Measurements from ENCODE around the gene SSTR4. TPM values are rescaled to one million over a fixed set of nuclear protein-coding genes. Genes with fewer than 3 reads are reported as not detected.

Gene SSTR4
- total RNA-seq, 2 donors from 2014 or later: not detected

DNA sequence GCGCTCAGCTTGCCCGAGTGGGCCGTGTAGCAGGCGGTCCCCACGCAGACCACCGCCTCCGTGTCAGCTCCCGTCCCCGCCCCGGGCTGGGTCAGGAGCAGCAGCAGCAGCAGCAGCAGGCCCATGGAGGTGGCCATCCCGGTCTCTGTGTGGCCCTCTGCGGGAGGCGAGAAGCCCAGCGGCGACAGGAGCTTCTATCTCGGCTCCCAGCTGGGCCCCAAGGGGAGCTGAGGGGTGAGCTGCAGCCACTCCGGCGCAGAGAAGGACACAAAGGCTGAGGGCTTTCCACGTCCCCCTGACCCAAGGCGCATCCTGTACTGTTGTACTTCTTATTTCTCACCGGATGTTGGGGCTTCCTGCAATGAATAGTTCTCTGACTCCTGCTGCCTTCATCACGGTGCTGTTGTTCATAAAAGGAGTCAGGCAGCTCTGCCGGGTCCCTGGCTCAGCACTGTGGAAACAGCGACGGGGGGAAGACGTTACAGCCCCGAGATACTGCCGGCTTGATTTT, 51.0 kb downstream of the SSTR4 start, which contains the start of gene CD93:
Gene CD93, minus strand, starts transcription at position 269 of the 511 bp plus-strand sequence. Its CDS starts 132 bp downstream, at position 137.
- H3K27me3 ChIP-seq: no peaks in the 10 kb centered on the region
- no peaks in the 10 kb centered on the region for H3K9me3 ChIP-seq
- TF ChIP-seq, protein P1, sequence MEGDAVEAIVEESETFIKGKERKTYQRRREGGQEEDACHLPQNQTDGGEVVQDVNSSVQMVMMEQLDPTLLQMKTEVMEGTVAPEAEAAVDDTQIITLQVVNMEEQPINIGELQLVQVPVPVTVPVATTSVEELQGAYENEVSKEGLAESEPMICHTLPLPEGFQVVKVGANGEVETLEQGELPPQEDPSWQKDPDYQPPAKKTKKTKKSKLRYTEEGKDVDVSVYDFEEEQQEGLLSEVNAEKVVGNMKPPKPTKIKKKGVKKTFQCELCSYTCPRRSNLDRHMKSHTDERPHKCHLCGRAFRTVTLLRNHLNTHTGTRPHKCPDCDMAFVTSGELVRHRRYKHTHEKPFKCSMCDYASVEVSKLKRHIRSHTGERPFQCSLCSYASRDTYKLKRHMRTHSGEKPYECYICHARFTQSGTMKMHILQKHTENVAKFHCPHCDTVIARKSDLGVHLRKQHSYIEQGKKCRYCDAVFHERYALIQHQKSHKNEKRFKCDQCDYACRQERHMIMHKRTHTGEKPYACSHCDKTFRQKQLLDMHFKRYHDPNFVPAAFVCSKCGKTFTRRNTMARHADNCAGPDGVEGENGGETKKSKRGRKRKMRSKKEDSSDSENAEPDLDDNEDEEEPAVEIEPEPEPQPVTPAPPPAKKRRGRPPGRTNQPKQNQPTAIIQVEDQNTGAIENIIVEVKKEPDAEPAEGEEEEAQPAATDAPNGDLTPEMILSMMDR (IDR thresholded peaks at IDR 0.05): no peak
- H3K27ac ChIP-seq: peak within 1 kb of the TSS; percentile 86
- no peaks in the 10 kb centered on the region for H3K36me3 ChIP-seq
- H3K4me3 ChIP-seq: peak within 1 kb of the TSS; percentile 34 to 51
- DNase-seq (ENCODE audit: low spot score): peak; percentile 71
- peaks cover 0 to 24% of the 10 kb centered on the region in 2 donors for H3K4me1 ChIP-seq

DNA sequence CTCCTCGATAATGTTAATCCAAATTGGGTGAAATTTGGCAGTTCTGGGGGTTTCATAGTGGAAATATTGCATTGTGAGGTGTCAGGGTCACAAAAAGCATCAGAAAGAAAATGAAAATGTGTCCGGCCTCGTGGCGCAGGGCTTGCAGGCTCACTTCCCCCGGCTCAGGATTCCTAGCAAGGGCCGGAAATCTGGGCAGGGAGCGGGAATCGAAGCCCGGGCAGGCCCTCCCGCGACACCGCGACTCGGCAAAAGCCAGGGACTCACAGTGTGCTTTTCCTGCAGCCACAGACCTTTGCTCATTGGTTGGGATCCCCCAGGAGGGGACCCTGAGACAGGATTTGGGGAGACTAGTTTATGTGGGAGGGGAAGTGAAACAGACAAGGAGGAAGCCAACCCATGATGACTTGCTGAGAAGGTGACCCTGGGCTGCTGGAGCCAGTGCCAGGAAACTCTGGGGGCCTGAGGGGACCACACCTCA, 51.9 kb downstream of the SSTR4 start:
- TF ChIP-seq, protein P1 (IDR thresholded peaks at IDR 0.05): no peak
- Histone ChIP-seq H3K27ac (peak overlapping the region; percentile 86), H3K4me1 (peaks cover 0 to 27% of the 10 kb centered on the region in 2 donors), H3K27me3 (no peaks in the 10 kb centered on the region), H3K9me3 (no peaks in the 10 kb centered on the region), H3K4me3 (no peak overlapping the region), H3K36me3 (no peaks in the 10 kb centered on the region)
- DNase-seq (ENCODE audit: low spot score): no peak

DNA sequence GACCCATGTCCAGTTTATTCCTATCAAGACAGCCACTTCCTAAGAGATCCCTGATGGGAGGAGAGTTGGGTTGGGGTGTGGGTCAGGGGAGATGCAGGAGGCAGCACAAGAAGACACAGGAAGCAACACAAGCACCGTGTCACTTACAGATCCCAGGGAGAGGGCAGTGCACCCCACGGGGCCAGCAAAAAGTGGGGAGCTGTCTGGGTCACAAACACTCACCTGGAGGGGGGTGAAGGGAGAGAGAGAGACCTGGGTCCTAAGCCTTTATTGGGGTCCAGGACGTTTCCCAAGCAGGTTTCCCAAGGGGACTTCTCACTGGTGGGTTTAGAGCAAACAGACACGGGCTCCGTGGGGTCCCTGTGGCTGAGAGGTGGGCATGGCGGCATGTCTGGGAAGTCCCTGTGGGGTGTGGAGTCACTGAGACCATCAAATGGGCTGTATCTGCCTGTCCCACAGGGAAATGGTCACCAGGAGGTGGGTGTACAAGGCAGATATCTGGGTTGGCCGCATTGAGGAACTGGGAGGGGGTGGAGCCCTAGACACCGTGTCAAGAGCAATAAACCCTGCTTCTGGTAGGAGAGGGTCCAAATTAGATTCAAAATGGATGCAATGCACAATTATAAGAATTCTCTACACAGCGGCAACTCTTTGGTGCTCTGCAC, 52.6 kb downstream of the SSTR4 start:
- peaks cover 0 to 35% of the 10 kb centered on the region in 2 donors for H3K4me1 ChIP-seq
- H3K36me3 ChIP-seq: no peaks in the 10 kb centered on the region
- H3K27me3 ChIP-seq: no peaks in the 10 kb centered on the region
- no peak overlapping the region for H3K4me3 ChIP-seq
- H3K9me3 ChIP-seq: no peaks in the 10 kb centered on the region
- TF ChIP-seq, protein P1 (IDR thresholded peaks at IDR 0.05): no peak
- no peak for DNase-seq (ENCODE audit: low spot score)
- peak overlapping the region; percentile 86 for H3K27ac ChIP-seq

Other genes with a start within 250 kb of the SSTR4 start
- 10 to 100 TPM; 37.0 to 96.7 TPM for gene THBD, start 14.4 kb downstream of the SSTR4 start, total RNA-seq
- gene CD93, start 51.0 kb downstream of the SSTR4 start, total RNA-seq: 10 to 100 TPM; 35.7 to 51.6 TPM